ENCODE results near the gene INPP4A.

The INPP4A gene

DNA sequence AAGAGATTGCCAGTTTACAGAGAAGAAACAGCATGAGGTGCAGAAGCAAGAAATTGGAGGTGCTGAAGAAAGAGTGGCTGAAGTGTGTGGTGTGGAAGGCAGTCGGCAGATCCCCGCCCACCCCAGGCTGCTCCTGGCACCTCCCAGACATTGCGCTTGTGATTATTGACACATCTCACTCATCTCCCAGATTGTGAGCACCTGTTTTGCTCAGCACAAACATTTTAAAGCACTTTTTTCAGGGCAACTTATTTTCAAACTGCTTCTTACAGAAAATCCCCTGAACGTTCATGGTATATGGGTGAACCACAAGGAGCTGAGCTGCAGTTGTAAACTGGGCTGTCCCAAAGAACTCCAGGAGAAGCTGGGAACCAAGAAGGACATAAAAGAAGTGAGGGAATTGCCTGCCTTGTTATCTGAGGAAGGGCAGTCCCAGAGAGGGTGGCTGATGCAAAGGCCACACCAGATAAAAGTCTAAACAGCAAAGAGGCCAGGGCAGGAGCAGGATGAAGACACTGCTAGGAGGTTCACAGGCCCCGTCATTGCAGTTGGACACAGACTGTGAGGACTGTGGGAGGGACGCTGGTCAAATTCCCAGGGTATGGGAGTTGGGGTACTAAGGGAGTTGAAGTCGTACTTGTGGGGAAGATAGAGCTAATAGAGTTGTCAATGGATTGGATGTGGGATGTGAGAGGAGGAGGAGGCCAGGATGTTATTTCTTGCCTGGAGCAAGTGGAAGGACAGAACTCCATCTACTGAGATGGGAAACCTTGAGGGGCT is 65.1 kb downstream of the INPP4A start:
- no peak overlapping the region for H4K91ac ChIP-seq (ENCODE audit: low read depth, low read length, poor library complexity)
- no peak overlapping the region for H2BK12ac ChIP-seq (ENCODE audit: low read length)
- WGBS, 2 donors (ENCODE audit: extremely low coverage in 2 of 2, insufficient read length in 2 of 2, insufficient replicate concordance in 1 of 2): no CpG with 5 or more reads among the region's 7 CpGs
- no peak overlapping the region for H3K18ac ChIP-seq (ENCODE audit: low read length)
- no peaks in the 10 kb centered on the region for H3K27me3 ChIP-seq (ENCODE audit: control insufficient read depth in 3 of 3, insufficient read depth in 3 of 3, low read depth in 1 of 3, low read length in 3 of 3)
- no peak overlapping the region for H3K23ac ChIP-seq (ENCODE audit: low read depth, low read length, poor library complexity)
- H2BK15ac ChIP-seq (ENCODE audit: low read length): no peak overlapping the region
- H3K4me3 ChIP-seq (ENCODE audit: low read length in 2 of 2): no peak overlapping the region
- no peak overlapping the region for H3K27ac ChIP-seq (replicated peaks; ENCODE audit: low read length)
- H4K8ac ChIP-seq (ENCODE audit: low read depth, low read length): no peak overlapping the region
- H2AFZ ChIP-seq (ENCODE audit: low read length): no peak overlapping the region
- no peak overlapping the region for H3K14ac ChIP-seq (ENCODE audit: low read length)
- peaks cover 10 to 19% of the 10 kb centered on the region in 2 donors for H3K4me1 ChIP-seq (ENCODE audit: control insufficient read depth in 2 of 2, insufficient read depth in 1 of 2, low read depth in 1 of 2, low read length in 2 of 2)
- no peak overlapping the region for H2BK5ac ChIP-seq (ENCODE audit: low read length)
- H3K79me1 ChIP-seq (ENCODE audit: low read depth, low read length): no peaks in the 10 kb centered on the region
- H3K4ac ChIP-seq (ENCODE audit: low read length): no peak overlapping the region
- no peak overlapping the region for H2BK120ac ChIP-seq (ENCODE audit: low read depth, low read length)
- no peak overlapping the region for H3K4me2 ChIP-seq (ENCODE audit: insufficient read depth, low read length, poor library complexity, severe bottlenecking)
- no peak overlapping the region for H3K9ac ChIP-seq (ENCODE audit: low read depth, low read length, poor library complexity)
- no peaks in the 10 kb centered on the region for H3K9me3 ChIP-seq (replicated peaks in 1 of 2; ENCODE audit: control insufficient read depth in 2 of 2, insufficient read depth in 1 of 2, low read depth in 1 of 2, low read length in 2 of 2)
- H2AK5ac ChIP-seq (ENCODE audit: low read depth, low read length): no peak overlapping the region
- no peaks in the 10 kb centered on the region for H3K36me3 ChIP-seq (replicated peaks in 1 of 2; ENCODE audit: control insufficient read depth in 2 of 2, insufficient read depth in 2 of 2, low read length in 2 of 2)
- no peak for DNase-seq (ENCODE audit: low spot score)

DNA sequence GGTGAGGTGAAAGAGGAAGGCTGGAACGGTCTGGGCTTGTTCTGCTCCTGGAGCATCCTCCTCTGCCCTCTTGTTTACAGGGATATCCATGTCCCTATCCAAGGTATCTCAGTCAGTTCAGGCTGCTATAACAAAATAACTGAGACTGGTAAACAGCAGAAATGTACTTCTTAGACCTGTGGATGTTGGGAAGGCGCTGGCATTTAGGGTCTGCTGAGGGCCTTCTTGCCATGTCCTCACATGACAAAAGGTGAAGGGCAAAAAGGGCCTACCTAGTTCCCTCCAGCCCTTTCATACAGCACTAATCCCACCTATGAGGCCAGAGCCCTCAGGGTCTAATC is 65.6 kb downstream of the INPP4A start:
- no peak overlapping the region for H2BK12ac ChIP-seq (ENCODE audit: low read length)
- no peak overlapping the region for H4K91ac ChIP-seq (ENCODE audit: low read depth, low read length, poor library complexity)
- H3K23ac ChIP-seq (ENCODE audit: low read depth, low read length, poor library complexity): no peak overlapping the region
- no peak overlapping the region for H3K27ac ChIP-seq (replicated peaks; ENCODE audit: low read length)
- H2BK120ac ChIP-seq (ENCODE audit: low read depth, low read length): no peak overlapping the region
- no peak overlapping the region for H3K18ac ChIP-seq (ENCODE audit: low read length)
- H2BK5ac ChIP-seq (ENCODE audit: low read length): no peak overlapping the region
- H3K4me3 ChIP-seq (ENCODE audit: low read length in 2 of 2): no peak overlapping the region
- H3K9me3 ChIP-seq (replicated peaks in 1 of 2; ENCODE audit: control insufficient read depth in 2 of 2, insufficient read depth in 1 of 2, low read depth in 1 of 2, low read length in 2 of 2): no peaks in the 10 kb centered on the region
- no peak overlapping the region for H2AK5ac ChIP-seq (ENCODE audit: low read depth, low read length)
- no peak overlapping the region for H2AFZ ChIP-seq (ENCODE audit: low read length)
- H3K4ac ChIP-seq (ENCODE audit: low read length): no peak overlapping the region
- DNase-seq (ENCODE audit: low spot score): no peak
- no peak overlapping the region for H2BK15ac ChIP-seq (ENCODE audit: low read length)
- H3K14ac ChIP-seq (ENCODE audit: low read length): no peak overlapping the region
- H4K8ac ChIP-seq (ENCODE audit: low read depth, low read length): no peak overlapping the region
- H3K4me1 ChIP-seq (ENCODE audit: control insufficient read depth in 2 of 2, insufficient read depth in 1 of 2, low read depth in 1 of 2, low read length in 2 of 2): peaks cover 8 to 13% of the 10 kb centered on the region in 2 donors
- H3K9ac ChIP-seq (ENCODE audit: low read depth, low read length, poor library complexity): no peak overlapping the region
- H3K27me3 ChIP-seq (ENCODE audit: control insufficient read depth in 3 of 3, insufficient read depth in 3 of 3, low read depth in 1 of 3, low read length in 3 of 3): no peaks in the 10 kb centered on the region
- WGBS, 2 donors (ENCODE audit: extremely low coverage in 2 of 2, insufficient read length in 2 of 2, insufficient replicate concordance in 1 of 2): no CpG with 5 or more reads among the region's 2 CpGs
- no peaks in the 10 kb centered on the region for H3K79me1 ChIP-seq (ENCODE audit: low read depth, low read length)
- H3K4me2 ChIP-seq (ENCODE audit: insufficient read depth, low read length, poor library complexity, severe bottlenecking): no peak overlapping the region
- H3K36me3 ChIP-seq (replicated peaks in 1 of 2; ENCODE audit: control insufficient read depth in 2 of 2, insufficient read depth in 2 of 2, low read length in 2 of 2): no peaks in the 10 kb centered on the region

DNA sequence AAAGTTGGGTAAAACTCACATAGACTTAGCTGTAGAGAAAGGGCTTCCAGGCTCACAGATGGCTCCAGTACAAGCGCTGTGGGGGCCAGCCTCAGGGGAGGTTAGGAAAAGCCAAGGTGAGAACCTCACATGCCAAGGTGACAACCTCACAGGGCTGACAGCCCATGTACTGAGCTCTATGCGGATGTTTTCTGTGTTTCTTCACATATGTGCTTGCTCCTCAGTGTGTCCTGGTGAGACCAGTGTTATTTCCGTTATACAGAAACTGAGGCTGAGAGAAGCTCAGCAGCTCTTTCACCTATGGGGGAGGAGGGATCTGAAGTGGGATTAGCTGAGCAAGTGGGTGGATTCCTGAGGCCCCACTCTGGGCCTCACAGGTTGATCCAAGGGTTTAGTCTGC is 67.3 kb downstream of the INPP4A start:
- Histone ChIP-seq H2AFZ (ENCODE audit: low read length) (no peak overlapping the region), H3K14ac (ENCODE audit: low read length) (no peak overlapping the region), H2BK15ac (ENCODE audit: low read length) (no peak overlapping the region), H3K4me2 (ENCODE audit: insufficient read depth, low read length, poor library complexity, severe bottlenecking) (no peak overlapping the region), H3K4me3 (ENCODE audit: low read length in 2 of 2) (no peak overlapping the region), H2BK12ac (ENCODE audit: low read length) (no peak overlapping the region), H3K79me1 (ENCODE audit: low read depth, low read length) (no peaks in the 10 kb centered on the region), H3K4me1 (ENCODE audit: control insufficient read depth in 2 of 2, insufficient read depth in 1 of 2, low read depth in 1 of 2, low read length in 2 of 2) (peaks cover 6 to 11% of the 10 kb centered on the region in 2 donors), H3K36me3 (replicated peaks in 1 of 2; ENCODE audit: control insufficient read depth in 2 of 2, insufficient read depth in 2 of 2, low read length in 2 of 2) (no peaks in the 10 kb centered on the region), H3K4ac (ENCODE audit: low read length) (no peak overlapping the region), H4K91ac (ENCODE audit: low read depth, low read length, poor library complexity) (no peak overlapping the region), H3K9ac (ENCODE audit: low read depth, low read length, poor library complexity) (no peak overlapping the region), H3K9me3 (replicated peaks in 1 of 2; ENCODE audit: control insufficient read depth in 2 of 2, insufficient read depth in 1 of 2, low read depth in 1 of 2, low read length in 2 of 2) (no peaks in the 10 kb centered on the region), H4K8ac (ENCODE audit: low read depth, low read length) (no peak overlapping the region), H2BK120ac (ENCODE audit: low read depth, low read length) (no peak overlapping the region), H3K23ac (ENCODE audit: low read depth, low read length, poor library complexity) (no peak overlapping the region), H2BK5ac (ENCODE audit: low read length) (no peak overlapping the region), H3K18ac (ENCODE audit: low read length) (no peak overlapping the region), H3K27me3 (ENCODE audit: control insufficient read depth in 3 of 3, insufficient read depth in 3 of 3, low read depth in 1 of 3, low read length in 3 of 3) (no peaks in the 10 kb centered on the region), H2AK5ac (ENCODE audit: low read depth, low read length) (no peak overlapping the region), H3K27ac (replicated peaks; ENCODE audit: low read length) (no peak overlapping the region)
- DNase-seq (ENCODE audit: low spot score): no peak
- no CpG with 5 or more reads among the region's 3 CpGs for WGBS, 2 donors (ENCODE audit: extremely low coverage in 2 of 2, insufficient read length in 2 of 2, insufficient replicate concordance in 1 of 2)

DNA sequence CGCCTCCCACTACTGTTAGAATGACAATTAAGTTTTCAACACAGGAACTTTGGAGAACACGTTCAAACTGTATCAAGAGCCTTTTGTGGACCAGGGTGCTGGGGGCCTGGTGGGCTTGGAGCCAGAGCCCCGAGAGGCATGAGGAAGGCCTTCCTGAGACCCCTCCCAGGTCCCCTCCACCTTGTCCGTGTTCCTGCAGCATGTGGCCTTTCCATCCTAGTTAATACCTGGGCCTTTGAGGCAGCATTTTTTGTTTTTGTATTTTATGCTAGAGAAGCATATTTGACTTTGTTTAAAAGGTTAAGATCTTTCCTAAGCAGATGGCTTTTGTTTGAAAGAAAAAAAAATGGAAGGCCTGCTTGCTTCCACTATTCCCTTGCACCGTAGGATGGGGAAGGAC is 68.0 kb downstream of the INPP4A start:
- Histone ChIP-seq H3K4ac (ENCODE audit: low read length) (no peak overlapping the region), H2BK5ac (ENCODE audit: low read length) (no peak overlapping the region), H3K18ac (ENCODE audit: low read length) (no peak overlapping the region), H2AFZ (ENCODE audit: low read length) (no peak overlapping the region), H3K27ac (replicated peaks; ENCODE audit: low read length) (no peak overlapping the region), H4K8ac (ENCODE audit: low read depth, low read length) (no peak overlapping the region), H4K91ac (ENCODE audit: low read depth, low read length, poor library complexity) (no peak overlapping the region), H3K4me3 (ENCODE audit: low read length in 2 of 2) (no peak overlapping the region), H3K9me3 (replicated peaks in 1 of 2; ENCODE audit: control insufficient read depth in 2 of 2, insufficient read depth in 1 of 2, low read depth in 1 of 2, low read length in 2 of 2) (no peaks in the 10 kb centered on the region), H3K79me1 (ENCODE audit: low read depth, low read length) (no peaks in the 10 kb centered on the region), H3K4me2 (ENCODE audit: insufficient read depth, low read length, poor library complexity, severe bottlenecking) (no peak overlapping the region), H3K4me1 (ENCODE audit: control insufficient read depth in 2 of 2, insufficient read depth in 1 of 2, low read depth in 1 of 2, low read length in 2 of 2) (peaks cover 4 to 9% of the 10 kb centered on the region in 2 donors), H3K23ac (ENCODE audit: low read depth, low read length, poor library complexity) (no peak overlapping the region), H2AK5ac (ENCODE audit: low read depth, low read length) (no peak overlapping the region), H2BK12ac (ENCODE audit: low read length) (no peak overlapping the region), H2BK15ac (ENCODE audit: low read length) (no peak overlapping the region), H3K27me3 (ENCODE audit: control insufficient read depth in 3 of 3, insufficient read depth in 3 of 3, low read depth in 1 of 3, low read length in 3 of 3) (no peaks in the 10 kb centered on the region), H3K36me3 (replicated peaks in 1 of 2; ENCODE audit: control insufficient read depth in 2 of 2, insufficient read depth in 2 of 2, low read length in 2 of 2) (no peaks in the 10 kb centered on the region), H2BK120ac (ENCODE audit: low read depth, low read length) (no peak overlapping the region), H3K9ac (ENCODE audit: low read depth, low read length, poor library complexity) (no peak overlapping the region), H3K14ac (ENCODE audit: low read length) (no peak overlapping the region)
- no peak for DNase-seq (ENCODE audit: low spot score)
- no CpG with 5 or more reads among the region's 5 CpGs for WGBS, 2 donors (ENCODE audit: extremely low coverage in 2 of 2, insufficient read length in 2 of 2, insufficient replicate concordance in 1 of 2)
